ENCODE data around the gene FKBP10. TPM values are rescaled to one million over a fixed set of nuclear protein-coding genes. Genes with fewer than 3 reads are reported as not detected.

The FKBP10 gene
- total and polyA plus RNA-seq, 9 of the 15 experiments (the other 6 are each of a cell fraction or from before 2014, with no cell fraction given) = 0.03 to 3.0 (median 1.4) TPM; not detected in 1

DNA sequence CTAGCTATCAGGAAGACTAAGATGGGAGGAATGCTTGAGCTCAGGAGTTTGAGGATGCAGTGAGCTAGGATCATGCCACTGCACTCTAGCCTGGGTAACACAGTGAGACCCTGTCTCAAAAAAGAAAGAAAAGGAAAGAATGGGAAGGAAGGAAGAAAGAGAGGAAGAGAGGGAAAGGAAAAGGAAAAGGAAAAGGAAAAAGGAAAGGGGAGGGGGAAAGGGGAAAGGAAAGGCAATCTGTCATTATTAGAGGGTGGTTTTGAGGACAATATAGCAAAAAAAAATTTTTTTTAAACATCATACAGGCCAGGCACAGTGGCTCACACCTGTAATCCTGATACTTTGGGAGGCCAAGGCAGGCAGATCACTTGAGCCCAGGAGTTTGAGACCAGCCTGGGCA lies 46.7 kb upstream of the FKBP10 start:
- Histone ChIP-seq H4K20me1 (replicated peaks; ENCODE audit: control insufficient read depth, insufficient read depth, low read length) (no peaks in the 10 kb centered on the region), H3K4me3 (no peak overlapping the region), H2AFZ (ENCODE audit: low read depth, low read length) (no peak overlapping the region), H3K9ac (ENCODE audit: insufficient read depth in 1 of 2, low read depth in 2 of 2, low read length in 2 of 2) (no peak overlapping the region), H3K9me3 (replicated peaks; ENCODE audit: control insufficient read depth, insufficient read depth, low read depth, low read length) (no peaks in the 10 kb centered on the region), H3K36me3 (ENCODE audit: control insufficient read depth, insufficient read depth, low read length) (peaks cover 91% of the 10 kb centered on the region), H3K27ac (ENCODE audit: extremely low read depth, low read depth, low read length) (no peak overlapping the region), H3K4me2 (ENCODE audit: insufficient read depth, low read length) (no peak overlapping the region), H3K9me1 (ENCODE audit: control insufficient read depth, insufficient read depth, low read length) (no peaks in the 10 kb centered on the region), H3K79me2 (ENCODE audit: control insufficient read depth, insufficient read depth, low read length) (no peaks in the 10 kb centered on the region), H3K4me1 (replicated peaks in 1 of 2; ENCODE audit: control insufficient read depth in 2 of 2, insufficient read depth in 2 of 2, low read length in 2 of 2) (no peaks in the 10 kb centered on the region; a peak in 1 of 5 replicates), H3K27me3 (ENCODE audit: control insufficient read depth in 2 of 2, insufficient read depth in 2 of 2, low read length in 2 of 2) (no peaks in the 10 kb centered on the region)
- FAIRE-seq (no peak), ATAC-seq (no peak), DNase-seq (ENCODE audit: extremely low read depth in 1 of 4, low spot score in 3 of 4) (no peak)
- BruUV-seq (replicated peaks) = no TSS peak
- POLR2A ChIA-PET = interaction anchor here (1.3 kb wide), 1 partner anchor 20 kb away, joined by 4 read pairs; the partner anchor contains the start of gene JUP
- CTCF ChIA-PET (ENCODE audit: low intra/inter-chr PET ratio) = no interaction called here
- intact Hi-C loops (cut with micrococcal nuclease) = no loop called here
- in situ Hi-C loops (cut with MboI) = no loop called here
- no peak for TF ChIP-seq STAG1 (CRISPR knock-in tag; IDR thresholded peaks at IDR 0.05; ENCODE audit: borderline replicate concordance)
- TF ChIP-seq DPF2 (IDR thresholded peaks at IDR 0.05) = no peak
- no peak for TF ChIP-seq CCNT2 (IDR thresholded peaks at IDR 0.05; ENCODE audit: borderline replicate concordance, extremely low read depth, insufficient read length, low read depth, low read length)
- no peak for TF ChIP-seq MAZ (CRISPR knock-in tag; conservative IDR thresholded peaks at IDR 0.05 in 1 of 2, IDR thresholded peaks at IDR 0.05 in 1 of 2)
- TF ChIP-seq ZFX (CRISPR knock-in tag; IDR thresholded peaks at IDR 0.05) = no peak
- no peak for TF ChIP-seq HNRNPH1 (optimal IDR thresholded peaks at IDR 0.05; ENCODE audit: low read depth, low read length)
- no peak for TF ChIP-seq DNMT1 (IDR thresholded peaks at IDR 0.05)
- no peak for TF ChIP-seq ZNF324 (CRISPR knock-in tag; IDR thresholded peaks at IDR 0.05)
- no peak for TF ChIP-seq FOS (IDR thresholded peaks at IDR 0.05; ENCODE audit: extremely low read depth, insufficient read length)
- TF ChIP-seq, protein P1, sequence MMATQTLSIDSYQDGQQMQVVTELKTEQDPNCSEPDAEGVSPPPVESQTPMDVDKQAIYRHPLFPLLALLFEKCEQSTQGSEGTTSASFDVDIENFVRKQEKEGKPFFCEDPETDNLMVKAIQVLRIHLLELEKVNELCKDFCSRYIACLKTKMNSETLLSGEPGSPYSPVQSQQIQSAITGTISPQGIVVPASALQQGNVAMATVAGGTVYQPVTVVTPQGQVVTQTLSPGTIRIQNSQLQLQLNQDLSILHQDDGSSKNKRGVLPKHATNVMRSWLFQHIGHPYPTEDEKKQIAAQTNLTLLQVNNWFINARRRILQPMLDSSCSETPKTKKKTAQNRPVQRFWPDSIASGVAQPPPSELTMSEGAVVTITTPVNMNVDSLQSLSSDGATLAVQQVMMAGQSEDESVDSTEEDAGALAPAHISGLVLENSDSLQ (IDR thresholded peaks at IDR 0.05) = no peak
- TF ChIP-seq RBM14 (IDR thresholded peaks at IDR 0.05; ENCODE audit: borderline replicate concordance, insufficient read depth, low read depth, low read length) = no peak
- no peak for TF ChIP-seq SAFB2 (IDR thresholded peaks at IDR 0.05; ENCODE audit: borderline replicate concordance, low read depth, low read length, severe bottlenecking)
- TF ChIP-seq SMAD1 (IDR thresholded peaks at IDR 0.05; ENCODE audit: low read depth, low read length, partially characterized antibody) = no peak
- TF ChIP-seq SAP30 (IDR thresholded peaks at IDR 0.05; ENCODE audit: borderline replicate concordance, insufficient read depth, low read depth, low read length, poor library complexity, severe bottlenecking) = no peak
- no peak for TF ChIP-seq CBFA2T2 (conservative IDR thresholded peaks at IDR 0.05)
- no peak for TF ChIP-seq U2AF1 (optimal IDR thresholded peaks at IDR 0.05; ENCODE audit: low read depth, low read length)

Measured in K562 (cell line).